CD4-positive, CD25-positive, alpha-beta regulatory T cell (primary cell): ENCODE results near the gene RBM45. TPM values are rescaled to one million over a fixed set of nuclear protein-coding genes. Genes with fewer than 3 reads are reported as not detected.

Experiments
- ATAC-seq, 2 donors: fragments of 150-1000 bp; cut with Tn5 transposase; one replicate each; pipeline ENCODE4 v1.10.0; 2021; ENCODE audit warnings: low read depth in 2 of 2, moderate number of reproducible peaks in 2 of 2, moderate library complexity in 1 of 2
- DNase-seq, 3 donors: peaks; one replicate each; pipeline versions ENCODE4 v3.0.0 to v3.0.0-alpha.2; 2012 to 2022; ENCODE audit warnings: mixed read lengths in 1 of 3
- H3K27ac ChIP-seq: one replicate; pipeline ENCODE4 v1.7.0; 2013; ENCODE audit warnings: mild to moderate bottlenecking, low read length; ENCODE audit not compliant: insufficient read depth, poor library complexity, severe bottlenecking
- H3K27me3 ChIP-seq: one replicate; pipeline ENCODE4 v1.7.0; 2013; ENCODE audit warnings: low read length; ENCODE audit not compliant: control insufficient read depth, insufficient read depth
- H3K36me3 ChIP-seq: one replicate; pipeline ENCODE4 v1.7.0; 2013; ENCODE audit warnings: mild to moderate bottlenecking, low read length, moderate library complexity; ENCODE audit not compliant: control insufficient read depth, insufficient read depth
- H3K4me1 ChIP-seq: 2 replicates; pipeline ENCODE4 v1.7.0; 2013; ENCODE audit warnings: mild to moderate bottlenecking, low read length; ENCODE audit not compliant: insufficient read depth, control insufficient read depth, poor library complexity, severe bottlenecking
- H3K4me3 ChIP-seq: one replicate; pipeline ENCODE4 v1.7.0; 2013; ENCODE audit warnings: low read depth, mild to moderate bottlenecking, low read length, moderate library complexity
- H3K9me3 ChIP-seq, 2 experiments: 1 replicate in 1 of 2; 2 replicates in 1 of 2; pipeline ENCODE4 v1.7.0; 2013; ENCODE audit warnings: low read length in 2 of 2, mild to moderate bottlenecking in 1 of 2, moderate library complexity in 1 of 2; ENCODE audit not compliant: control insufficient read depth in 2 of 2
- H3K27ac Mint-ChIP-seq, 3 donors: one replicate each; pipeline ENCODE4 v1.8.0; 2020 to 2022; ENCODE audit warnings: mild to moderate bottlenecking in 3 of 3, mixed read lengths in 3 of 3, moderate library complexity in 2 of 3
- H3K27me3 Mint-ChIP-seq: one replicate; pipeline ENCODE4 v1.8.0; 2022; ENCODE audit warnings: mild to moderate bottlenecking, mixed read lengths
- H3K36me3 Mint-ChIP-seq: one replicate; pipeline ENCODE4 v1.8.0; 2020; ENCODE audit warnings: mixed read lengths
- H3K4me1 Mint-ChIP-seq, 4 donors: one replicate each; pipeline ENCODE4 v1.8.0; 2020 to 2022; ENCODE audit warnings: mixed read lengths in 4 of 4, mild to moderate bottlenecking in 1 of 4
- H3K4me3 Mint-ChIP-seq, 4 donors: one replicate each; pipeline ENCODE4 v1.8.0; 2020 to 2022; ENCODE audit warnings: mild to moderate bottlenecking in 4 of 4, mixed read lengths in 4 of 4, moderate library complexity in 3 of 4
- H3K9me3 Mint-ChIP-seq, 7 donors: one replicate each; pipeline ENCODE4 v1.8.0; 2020 to 2022; ENCODE audit warnings: mixed read lengths in 7 of 7, mild to moderate bottlenecking in 3 of 7, moderate library complexity in 2 of 7
- polyA plus RNA-seq, 4 donors: library from polyadenylated mRNA; unstranded; fragments of 300-500 nt; fragmentation: Illumina TruSeq; gene quantifications; one replicate each; pipeline ENCODE4 v1.2.3, GENCODE V29; 2021
- total RNA-seq: library from RNA; stranded (reverse); gene quantifications from one replicate; pipeline ENCODE4 v1.2.3, GENCODE V29; 2022

The RBM45 gene
- total and polyA plus RNA-seq, 5 donors from 2014 or later = 8.6 to 15.4 (median 10.8) TPM

- ATAC-seq (no peak), DNase-seq (no peak)
- Mint-ChIP-seq H3K4me3 (no peak overlapping the region), H3K27me3 (peaks cover 12% of the 10 kb centered on the region), H3K36me3 (no peaks in the 10 kb centered on the region), H3K4me1 (no peaks in the 10 kb centered on the region), H3K27ac (no peak overlapping the region), H3K9me3 (peaks cover 0 to 5% (median 0%) of the 10 kb centered on the region in 7 donors)
- Histone ChIP-seq H3K36me3 (no peaks in the 10 kb centered on the region), H3K4me3 (no peak overlapping the region), H3K27me3 (peaks cover 2% of the 10 kb centered on the region), H3K27ac (no peak overlapping the region), H3K9me3 (no peaks in the 10 kb centered on the region), H3K4me1 (no peaks in the 10 kb centered on the region)
Measured at GRCh38 chr2:178173657-178174056, 61.4 kb downstream of the RBM45 start.

- Histone ChIP-seq H3K4me3 (no peak overlapping the region), H3K27ac (no peak overlapping the region), H3K4me1 (no peaks in the 10 kb centered on the region), H3K27me3 (peaks cover 2% of the 10 kb centered on the region), H3K36me3 (no peaks in the 10 kb centered on the region), H3K9me3 (no peaks in the 10 kb centered on the region)
- Mint-ChIP-seq H3K9me3 (peaks cover 0 to 5% (median 0%) of the 10 kb centered on the region in 7 donors), H3K27me3 (peaks cover 6% of the 10 kb centered on the region), H3K36me3 (no peaks in the 10 kb centered on the region), H3K27ac (no peak overlapping the region), H3K4me1 (no peaks in the 10 kb centered on the region), H3K4me3 (no peak overlapping the region)
- DNase-seq (no peak), ATAC-seq (no peak)
Measured at GRCh38 chr2:178177066-178177679, 64.9 kb downstream of the RBM45 start.

Other genes starting within 250 kb of the RBM45 start
- not detected for gene PDE11A, start 39.7 kb upstream of the RBM45 start, total RNA-seq
- not detected for gene PDE11A, start 39.7 kb upstream of the RBM45 start, polyA plus RNA-seq
- gene OSBPL6, start 82.1 kb downstream of the RBM45 start, total RNA-seq = not detected
- gene OSBPL6, start 82.1 kb downstream of the RBM45 start, polyA plus RNA-seq = under 1 TPM in 1 of 4 donors, not detected in 3; 0.34 TPM